ENCODE results near the gene PCNX2.

PCNX2 gene

DNA sequence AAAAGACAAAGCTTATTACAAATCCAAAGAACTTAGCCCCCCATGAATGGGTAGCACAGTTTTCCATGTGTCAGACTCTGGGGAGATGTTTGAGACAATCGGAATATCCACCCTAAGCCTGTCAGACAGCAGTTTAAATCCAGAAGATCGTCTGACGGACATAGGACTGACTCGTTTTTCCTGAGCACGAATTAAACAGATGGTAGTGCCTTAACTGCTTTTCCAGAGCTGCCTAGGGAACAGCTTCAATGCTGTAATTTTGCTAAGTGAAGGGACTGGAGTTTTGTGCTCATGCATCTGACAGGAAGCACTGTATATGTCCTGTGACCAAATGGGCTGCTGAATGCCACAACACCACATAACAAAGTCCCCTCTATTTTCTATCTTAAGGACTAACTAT, 48.6 kb downstream of the PCNX2 start:
- no peak overlapping the region for H2AFZ ChIP-seq (ENCODE audit: low read length)
- H3K79me2 ChIP-seq (ENCODE audit: insufficient read depth, low read length): no peaks in the 10 kb centered on the region
- no peaks in the 10 kb centered on the region for H4K20me1 ChIP-seq (ENCODE audit: insufficient read depth, low read length, poor library complexity, severe bottlenecking)

DNA sequence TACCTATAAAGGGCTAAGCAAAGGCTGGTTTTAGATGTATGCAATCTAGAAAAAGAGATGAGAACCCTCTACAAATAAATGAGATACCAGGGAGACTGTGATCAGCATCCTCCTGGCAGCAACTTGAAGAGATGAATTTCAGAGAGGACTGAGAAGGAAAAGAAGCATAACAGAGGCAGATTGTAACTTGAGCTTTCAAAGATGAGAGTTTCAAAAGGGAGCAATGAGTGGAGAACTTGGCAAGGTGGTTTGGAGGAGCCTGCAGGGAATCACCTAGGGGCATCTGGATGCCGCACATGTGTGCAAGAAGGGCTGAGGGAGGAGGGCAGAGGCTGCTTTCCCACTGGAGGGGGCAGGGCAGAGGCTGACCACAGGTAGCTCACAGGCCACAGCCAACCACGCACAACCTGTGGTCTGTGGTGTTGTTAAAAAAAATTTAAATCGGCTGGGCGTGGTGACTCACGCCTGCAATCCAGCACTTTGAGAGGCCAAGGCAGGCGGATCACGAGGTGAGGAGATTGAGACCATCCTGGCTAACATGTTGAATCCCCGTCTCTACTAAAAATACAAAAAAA, 50.2 kb downstream of the PCNX2 start:
- H3F3A ChIP-seq (ENCODE audit: low read depth): peaks cover 9% of the 10 kb centered on the region; the same call in 1 of the 2 replicates
- H3K9me2 ChIP-seq (replicated peaks; ENCODE audit: low read depth, low read length): no peaks in the 10 kb centered on the region
- H2AFZ ChIP-seq (ENCODE audit: low read length): no peak overlapping the region
- H3K4me1 ChIP-seq (ENCODE audit: insufficient read depth, low read length, poor library complexity, severe bottlenecking): peaks cover 73% of the 10 kb centered on the region
- peak overlapping the region; percentile 8 for H3K4me2 ChIP-seq (ENCODE audit: low read depth, low read length, poor library complexity, severe bottlenecking)
- no peaks in the 10 kb centered on the region for H4K20me1 ChIP-seq (ENCODE audit: insufficient read depth, low read length, poor library complexity, severe bottlenecking)
- H3K27me3 ChIP-seq (ENCODE audit: insufficient read depth, low read length, poor library complexity, severe bottlenecking): no peaks in the 10 kb centered on the region
- no peak overlapping the region for H3K4me3 ChIP-seq (ENCODE audit: low read length, poor library complexity, severe bottlenecking)
- TF ChIP-seq EZH2phosphoT487 (IDR thresholded peaks at IDR 0.05; ENCODE audit: borderline replicate concordance): no peak
- TF ChIP-seq, protein P1, sequence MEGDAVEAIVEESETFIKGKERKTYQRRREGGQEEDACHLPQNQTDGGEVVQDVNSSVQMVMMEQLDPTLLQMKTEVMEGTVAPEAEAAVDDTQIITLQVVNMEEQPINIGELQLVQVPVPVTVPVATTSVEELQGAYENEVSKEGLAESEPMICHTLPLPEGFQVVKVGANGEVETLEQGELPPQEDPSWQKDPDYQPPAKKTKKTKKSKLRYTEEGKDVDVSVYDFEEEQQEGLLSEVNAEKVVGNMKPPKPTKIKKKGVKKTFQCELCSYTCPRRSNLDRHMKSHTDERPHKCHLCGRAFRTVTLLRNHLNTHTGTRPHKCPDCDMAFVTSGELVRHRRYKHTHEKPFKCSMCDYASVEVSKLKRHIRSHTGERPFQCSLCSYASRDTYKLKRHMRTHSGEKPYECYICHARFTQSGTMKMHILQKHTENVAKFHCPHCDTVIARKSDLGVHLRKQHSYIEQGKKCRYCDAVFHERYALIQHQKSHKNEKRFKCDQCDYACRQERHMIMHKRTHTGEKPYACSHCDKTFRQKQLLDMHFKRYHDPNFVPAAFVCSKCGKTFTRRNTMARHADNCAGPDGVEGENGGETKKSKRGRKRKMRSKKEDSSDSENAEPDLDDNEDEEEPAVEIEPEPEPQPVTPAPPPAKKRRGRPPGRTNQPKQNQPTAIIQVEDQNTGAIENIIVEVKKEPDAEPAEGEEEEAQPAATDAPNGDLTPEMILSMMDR (conservative IDR thresholded peaks at IDR 0.05; ENCODE audit: low read length): no peak
- no peaks in the 10 kb centered on the region for H3K9me3 ChIP-seq (ENCODE audit: insufficient read depth, low read depth, low read length)
- no peak overlapping the region for H3K9ac ChIP-seq (ENCODE audit: low read depth, low read length, poor library complexity, severe bottlenecking)
- no peaks in the 10 kb centered on the region for H3K79me2 ChIP-seq (ENCODE audit: insufficient read depth, low read length)
- 0 out of 2 replicates have a peak, but pooled peaks cover 8% of the 10 kb centered on the region for H3K36me3 ChIP-seq (ENCODE audit: insufficient read depth, low read length)

More for the DNA sequence above, 48.6 kb downstream of the PCNX2 start:
- H3K4me1 ChIP-seq (ENCODE audit: insufficient read depth, low read length, poor library complexity, severe bottlenecking): peaks cover 76% of the 10 kb centered on the region
- TF ChIP-seq, protein P1 (conservative IDR thresholded peaks at IDR 0.05; ENCODE audit: low read length): no peak
- TF ChIP-seq EZH2phosphoT487 (IDR thresholded peaks at IDR 0.05; ENCODE audit: borderline replicate concordance): no peak
- peak overlapping the region; percentile 18 for H3K4me2 ChIP-seq (ENCODE audit: low read depth, low read length, poor library complexity, severe bottlenecking)
- H3K36me3 ChIP-seq (ENCODE audit: insufficient read depth, low read length): 0 out of 2 replicates have a peak, but pooled peaks cover 9% of the 10 kb centered on the region
- peaks cover 23% of the 10 kb centered on the region; the same call in 1 of the 2 replicates for H3F3A ChIP-seq (ENCODE audit: low read depth)
- H3K9ac ChIP-seq (ENCODE audit: low read depth, low read length, poor library complexity, severe bottlenecking): peak overlapping the region; percentile 42
- H3K9me2 ChIP-seq (replicated peaks; ENCODE audit: low read depth, low read length): no peaks in the 10 kb centered on the region
- H3K27me3 ChIP-seq (ENCODE audit: insufficient read depth, low read length, poor library complexity, severe bottlenecking): no peaks in the 10 kb centered on the region
- H3K9me3 ChIP-seq (ENCODE audit: insufficient read depth, low read depth, low read length): no peaks in the 10 kb centered on the region
- no peak overlapping the region for H3K4me3 ChIP-seq (ENCODE audit: low read length, poor library complexity, severe bottlenecking)

DNA sequence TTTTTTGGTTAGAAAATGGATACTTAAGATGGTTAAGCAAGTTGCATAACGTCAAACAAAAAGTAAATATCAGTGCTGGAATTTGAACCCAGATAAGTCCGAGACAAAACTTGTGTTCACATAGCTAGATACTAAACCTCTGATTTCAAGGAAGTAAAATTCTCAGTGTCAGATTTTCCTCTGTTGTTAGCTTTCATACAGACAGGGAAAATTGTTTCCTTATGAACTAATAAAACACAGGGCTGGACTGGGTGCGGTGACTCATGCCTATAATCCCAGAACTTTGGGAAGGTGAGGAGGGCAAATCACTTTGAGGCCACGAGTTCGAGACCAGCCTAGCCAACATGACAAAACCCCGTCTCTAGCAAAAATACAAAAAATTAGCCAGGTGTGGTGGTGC, 51.3 kb downstream of the PCNX2 start:
- Histone ChIP-seq H3K27me3 (ENCODE audit: insufficient read depth, low read length, poor library complexity, severe bottlenecking) (no peaks in the 10 kb centered on the region), H3K4me3 (ENCODE audit: low read length, poor library complexity, severe bottlenecking) (no peak overlapping the region), H3K36me3 (ENCODE audit: insufficient read depth, low read length) (no peaks in the 10 kb centered on the region), H3K4me2 (ENCODE audit: low read depth, low read length, poor library complexity, severe bottlenecking) (no peak overlapping the region), H3K4me1 (ENCODE audit: insufficient read depth, low read length, poor library complexity, severe bottlenecking) (peaks cover 62% of the 10 kb centered on the region), H4K20me1 (ENCODE audit: insufficient read depth, low read length, poor library complexity, severe bottlenecking) (no peaks in the 10 kb centered on the region), H3K79me2 (ENCODE audit: insufficient read depth, low read length) (no peaks in the 10 kb centered on the region), H3K9me2 (replicated peaks; ENCODE audit: low read depth, low read length) (no peaks in the 10 kb centered on the region), H3F3A (ENCODE audit: low read depth) (peaks cover 5% of the 10 kb centered on the region; the same call in 1 of the 2 replicates), H3K9me3 (ENCODE audit: insufficient read depth, low read depth, low read length) (no peaks in the 10 kb centered on the region), H2AFZ (ENCODE audit: low read length) (no peak overlapping the region), H3K9ac (ENCODE audit: low read depth, low read length, poor library complexity, severe bottlenecking) (no peak overlapping the region)
- TF ChIP-seq, protein P1 (conservative IDR thresholded peaks at IDR 0.05; ENCODE audit: low read length): no peak
- TF ChIP-seq EZH2phosphoT487 (IDR thresholded peaks at IDR 0.05; ENCODE audit: borderline replicate concordance): no peak

All from Loucy (cell line).